Measurements from ENCODE around the gene CLPTM1L.

The CLPTM1L gene

GRCh38 chr5:1391691-1392090 lies 46.8 kb upstream of the CLPTM1L start:
- Histone ChIP-seq H3K4me2 (ENCODE audit: low read length) (no peak overlapping the region), H2AFZ (no peak overlapping the region), H3K9ac (no peak overlapping the region), H3K79me2 (no peaks in the 10 kb centered on the region), H3K9me3 (ENCODE audit: control insufficient read depth, low read length) (no peaks in the 10 kb centered on the region), H3K27ac (no peak overlapping the region), H3K4me3 (ENCODE audit: low read depth, low read length) (no peak overlapping the region), H3K36me3 (ENCODE audit: control insufficient read depth, insufficient read depth, low read length) (no peaks in the 10 kb centered on the region), H3K4me1 (peaks cover 9% of the 10 kb centered on the region), H3K27me3 (ENCODE audit: control insufficient read depth, insufficient read depth, low read length) (peaks cover 6% of the 10 kb centered on the region)
- TF ChIP-seq CTCF (IDR thresholded peaks at IDR 0.05): no peak

GRCh38 chr5:1390861-1391600 lies 46.1 kb upstream of the CLPTM1L start:
- no peaks in the 10 kb centered on the region for H3K36me3 ChIP-seq (ENCODE audit: control insufficient read depth, insufficient read depth, low read length)
- peaks cover 6% of the 10 kb centered on the region for H3K27me3 ChIP-seq (ENCODE audit: control insufficient read depth, insufficient read depth, low read length)
- no peak overlapping the region for H3K9ac ChIP-seq
- no peak overlapping the region for H3K4me2 ChIP-seq (ENCODE audit: low read length)
- H2AFZ ChIP-seq: no peak overlapping the region
- H3K4me3 ChIP-seq (ENCODE audit: low read depth, low read length): no peak overlapping the region
- no peak overlapping the region for H3K27ac ChIP-seq
- no peaks in the 10 kb centered on the region for H3K9me3 ChIP-seq (ENCODE audit: control insufficient read depth, low read length)
- no peaks in the 10 kb centered on the region for H3K79me2 ChIP-seq
- no peak for TF ChIP-seq CTCF (IDR thresholded peaks at IDR 0.05)
- H3K4me1 ChIP-seq: peaks cover 13% of the 10 kb centered on the region

GRCh38 chr5:1390333-1390732 lies 45.4 kb upstream of the CLPTM1L start:
- H3K36me3 ChIP-seq (ENCODE audit: control insufficient read depth, insufficient read depth, low read length): no peaks in the 10 kb centered on the region
- no peaks in the 10 kb centered on the region for H3K9me3 ChIP-seq (ENCODE audit: control insufficient read depth, low read length)
- H3K4me2 ChIP-seq (ENCODE audit: low read length): no peak overlapping the region
- no peak overlapping the region for H3K4me3 ChIP-seq (ENCODE audit: low read depth, low read length)
- H3K79me2 ChIP-seq: no peaks in the 10 kb centered on the region
- H3K27ac ChIP-seq: no peak overlapping the region
- peaks cover 12% of the 10 kb centered on the region for H3K4me1 ChIP-seq
- H3K27me3 ChIP-seq (ENCODE audit: control insufficient read depth, insufficient read depth, low read length): peaks cover 5% of the 10 kb centered on the region
- no peak overlapping the region for H2AFZ ChIP-seq
- H3K9ac ChIP-seq: no peak overlapping the region
- TF ChIP-seq CTCF (IDR thresholded peaks at IDR 0.05): no peak

GRCh38 chr5:1388383-1388967 lies 43.6 kb upstream of the CLPTM1L start:
- H3K27me3 ChIP-seq (ENCODE audit: control insufficient read depth, insufficient read depth, low read length): no peaks in the 10 kb centered on the region
- no peak for TF ChIP-seq CTCF (IDR thresholded peaks at IDR 0.05)
- no peak overlapping the region for H3K9ac ChIP-seq
- H2AFZ ChIP-seq: no peak overlapping the region
- H3K36me3 ChIP-seq (ENCODE audit: control insufficient read depth, insufficient read depth, low read length): no peaks in the 10 kb centered on the region
- no peak overlapping the region for H3K4me2 ChIP-seq (ENCODE audit: low read length)
- no peak overlapping the region for H3K27ac ChIP-seq
- H3K9me3 ChIP-seq (ENCODE audit: control insufficient read depth, low read length): no peaks in the 10 kb centered on the region
- no peaks in the 10 kb centered on the region for H3K79me2 ChIP-seq
- peaks cover 13% of the 10 kb centered on the region for H3K4me1 ChIP-seq
- H3K4me3 ChIP-seq (ENCODE audit: low read depth, low read length): no peak overlapping the region

- Histone ChIP-seq H3K4me2 (ENCODE audit: low read length) (no peak overlapping the region), H3K27ac (no peak overlapping the region), H2AFZ (no peak overlapping the region), H3K79me2 (no peaks in the 10 kb centered on the region), H3K9ac (no peak overlapping the region), H3K4me3 (ENCODE audit: low read depth, low read length) (no peak overlapping the region), H3K27me3 (ENCODE audit: control insufficient read depth, insufficient read depth, low read length) (no peaks in the 10 kb centered on the region), H3K9me3 (ENCODE audit: control insufficient read depth, low read length) (no peaks in the 10 kb centered on the region), H3K4me1 (peaks cover 13% of the 10 kb centered on the region), H3K36me3 (ENCODE audit: control insufficient read depth, insufficient read depth, low read length) (no peaks in the 10 kb centered on the region)
- no peak for TF ChIP-seq CTCF (IDR thresholded peaks at IDR 0.05)
Measured at GRCh38 chr5:1387876-1388275, 43.0 kb upstream of the CLPTM1L start.

All from parathyroid adenoma (tissue), 2 donors.